OCI-LY7 (cell line): ENCODE results near the gene MRPL20. TPM values are rescaled to one million over a fixed set of nuclear protein-coding genes. Genes with fewer than 3 reads are reported as not detected.
"Not testable (repeated sequence)": the region's sequence is repeated elsewhere in the genome, so short reads cannot be mapped to it uniquely, and the experiment has no call there.

Experiments used
- BruUV-seq: library from RNA; stranded (reverse); fragments of 400-500 nt; replicated peaks from 2 replicates; lab custom pipeline; 2021; lab: Mats Ljungman, UMichigan
- CTCF ChIA-PET: fragments of 300-600 bp; sonication (Branson Sonifier 250); formaldehyde crosslinking; loops from one replicate; lab custom pipeline; 2022; ENCODE audit warnings: antibody characterized with exemption; ENCODE audit not compliant: unreplicated experiment; lab: Charles Lee
- POLR2A ChIA-PET: fragments of 300-600 bp; sonication (Branson Sonifier 250); formaldehyde crosslinking; loops from one replicate; lab custom pipeline; 2022; ENCODE audit warnings: antibody characterized with exemption; lab: Charles Lee
- DNase-seq: peaks from one replicate; pipeline ENCODE4 v3.0.0-alpha.2; 2015; ENCODE audit warnings: low spot score
- H2AFZ ChIP-seq: fragments of 200-600 bp; sonication (generic), shearing (Covaris generic); 2 replicates; pipeline ENCODE4 v1.6.1; 2014; ENCODE audit warnings: mild to moderate bottlenecking, antibody characterized with exemption, low read length, moderate library complexity
- H3K27ac ChIP-seq: fragments of 200-600 bp; sonication (generic); 2 replicates; pipeline ENCODE4 v1.5.1; 2014; ENCODE audit warnings: mixed run types, low read depth, mild to moderate bottlenecking, moderate library complexity, low read length, inconsistent platforms; ENCODE audit not compliant: poor library complexity, severe bottlenecking
- H3K36me3 ChIP-seq: fragments of 200-600 bp; sonication (generic); 2 replicates; pipeline ENCODE4 v1.6.1; 2014; ENCODE audit warnings: mild to moderate bottlenecking, antibody characterized with exemption, low read length, moderate library complexity, mixed read lengths; ENCODE audit not compliant: insufficient read depth
- H3K4me1 ChIP-seq: fragments of 200-600 bp; sonication (generic); 2 replicates; pipeline ENCODE4 v1.5.1; 2014; ENCODE audit warnings: mild to moderate bottlenecking, low read length; ENCODE audit not compliant: insufficient read depth, poor library complexity, severe bottlenecking
- H3K4me2 ChIP-seq: fragments of 200-600 bp; sonication (generic); 2 replicates; pipeline ENCODE4 v1.6.1; 2014; ENCODE audit warnings: mild to moderate bottlenecking, low read length
- H3K4me3 ChIP-seq: fragments of 200-600 bp; sonication (generic); 2 replicates; pipeline ENCODE4 v1.5.1; 2014; ENCODE audit warnings: mild to moderate bottlenecking, low read depth, low read length; ENCODE audit not compliant: poor library complexity, severe bottlenecking
- H3K79me2 ChIP-seq: fragments of 200-600 bp; sonication (generic); 2 replicates; pipeline ENCODE4 v1.6.1; 2016; ENCODE audit warnings: low read depth, mild to moderate bottlenecking, low read length, moderate library complexity, mixed read lengths; ENCODE audit not compliant: insufficient read depth
- H3K9me2 ChIP-seq: fragments of 200-600 bp; sonication (generic); 2 replicates; pipeline ENCODE4 v1.6.1; 2016; ENCODE audit warnings: mild to moderate bottlenecking, low read length, mixed read lengths; ENCODE audit not compliant: insufficient read depth
- H3K9me3 ChIP-seq: fragments of 200-600 bp; sonication (generic); 2 replicates; pipeline ENCODE4 v1.6.1; 2014; ENCODE audit warnings: mild to moderate bottlenecking, mixed run types, low read length, mixed read lengths
- H4K20me1 ChIP-seq: fragments of 200-600 bp; sonication (generic); 2 replicates; pipeline ENCODE4 v1.6.1; 2014; ENCODE audit warnings: mild to moderate bottlenecking, antibody characterized with exemption, low read length, moderate library complexity, mixed read lengths; ENCODE audit not compliant: insufficient read depth
- CTCF ChIP-seq: fragments of 200-600 bp; sonication (generic); conservative IDR thresholded peaks from 2 replicates; pipeline ENCODE4 v1.5.1; 2014; ENCODE audit warnings: mild to moderate bottlenecking, antibody characterized with exemption, low read length, moderate library complexity, mixed read lengths
- EZH2phosphoT487 ChIP-seq: fragments of 200-600 bp; sonication (generic); IDR thresholded peaks from 2 replicates; pipeline ENCODE4 v1.6.1; 2018; ENCODE audit warnings: low read depth, borderline replicate concordance, mild to moderate bottlenecking, mixed run types, antibody characterized with exemption, low read length, moderate library complexity, mixed read lengths
- intact Hi-C: fragments of 100-400 bp; cut with micrococcal nuclease; formaldehyde crosslinking; loops from one replicate; pipeline ENCODE4 v1.10.0; 2022; ENCODE audit not compliant: unreplicated experiment
- total RNA-seq, 2 experiments: library from RNA; depleted of rRNA in 1 of 2; stranded (reverse); fragments of >200 nt in 1 of 2; shearing (Covaris generic) in 1 of 2; gene quantifications; 2 replicates each; pipeline ENCODE4 v1.2.3, GENCODE V29; 2014 to 2022

The MRPL20 gene
- total RNA-seq, 2 experiments from 2014 or later = 143 to 165 TPM

GRCh38 chr1:1407636-1408318 lies 684 bp upstream of the MRPL20 start:
- intact Hi-C loops = loop anchor here (5.0 kb wide), 1 partner anchor 105 kb away; the partner anchor contains the start of gene ATAD3A
- BruUV-seq = no TSS peak
- H2AFZ ChIP-seq = no peak overlapping the region
- peaks cover 18% of the 10 kb centered on the region for H3K4me1 ChIP-seq
- ChIA-PET POLR2A (interaction anchor here (0.9 to 1.0 kb wide), 2 partner anchors 32 to 166 kb away, joined by 3 to 4 read pairs; no protein-coding TSS in a partner anchor), CTCF (interaction anchor here (0.5 kb wide), 1 partner anchor 9 kb away, joined by 3 read pairs; the partner anchor contains the start of gene CCNL2)
- peak overlapping the region; percentile 92 for H3K4me3 ChIP-seq
- H3K36me3 ChIP-seq = peaks cover 57% of the 10 kb centered on the region
- peak overlapping the region; percentile 73 for H3K27ac ChIP-seq
- no peaks in the 10 kb centered on the region for H3K9me2 ChIP-seq
- H3K4me2 ChIP-seq = peak overlapping the region; percentile 74
- TF ChIP-seq EZH2phosphoT487 (no peak), CTCF (no peak)
- H3K9me3 ChIP-seq = no peaks in the 10 kb centered on the region
- H4K20me1 ChIP-seq = peaks cover 6% of the 10 kb centered on the region
- H3K79me2 ChIP-seq = peaks cover 49% of the 10 kb centered on the region
- peak; percentile 49 for DNase-seq

DNA sequence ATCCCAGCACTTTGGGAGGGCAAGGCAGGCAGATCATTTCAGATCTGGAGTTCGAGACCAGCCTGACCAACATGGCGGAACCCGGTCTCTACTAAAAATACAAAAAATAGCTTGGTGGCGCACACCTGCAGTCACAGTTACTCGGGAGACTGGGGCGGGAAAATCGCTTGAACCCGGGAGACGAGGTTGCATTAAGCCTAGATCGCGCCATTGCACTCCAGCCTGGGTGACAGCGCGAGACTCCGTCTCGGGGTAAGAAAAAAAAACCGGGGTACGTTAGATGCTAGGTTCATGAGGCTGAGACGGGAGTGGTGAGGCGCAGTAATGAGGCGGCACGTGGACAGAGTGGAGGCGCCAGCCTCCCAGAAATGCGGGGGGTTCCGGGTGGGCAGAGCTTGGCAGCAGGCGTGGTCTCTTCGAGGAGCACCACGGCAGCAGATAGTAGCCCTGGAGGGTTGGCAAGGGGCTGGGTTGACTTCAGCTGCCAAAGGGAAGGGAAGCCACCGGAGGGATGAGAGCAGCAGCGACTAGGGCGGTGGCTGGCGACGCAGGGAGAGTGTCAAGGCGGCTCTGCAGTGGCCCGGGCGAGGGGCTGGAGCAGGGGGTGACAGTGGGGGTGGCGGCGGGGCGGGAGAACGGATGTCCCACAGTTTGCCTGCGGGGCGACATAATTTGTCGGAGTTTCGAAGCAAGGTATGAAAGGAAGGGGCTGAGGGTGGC lies 832 bp downstream of the MRPL20 start:
- peaks cover 26% of the 10 kb centered on the region for H3K4me1 ChIP-seq
- POLR2A ChIA-PET = interaction anchor here (0.5 to 1.3 kb wide), 3 partner anchors 12 to 64 kb away, joined by 3 read pairs; no protein-coding TSS in a partner anchor
- 0 out of 2 replicates have a peak overlapping the region, but pooled peaks have one; percentile 24 for H2AFZ ChIP-seq
- no peaks in the 10 kb centered on the region for H3K9me3 ChIP-seq
- no peaks in the 10 kb centered on the region for H3K9me2 ChIP-seq
- peak overlapping the region; percentile 73 for H3K27ac ChIP-seq
- peaks cover 72% of the 10 kb centered on the region for H3K36me3 ChIP-seq
- TF ChIP-seq EZH2phosphoT487 = no peak
- no peak for DNase-seq
- peak overlapping the region; percentile 84 for H3K4me2 ChIP-seq
- H3K79me2 ChIP-seq = peaks cover 57% of the 10 kb centered on the region
- CTCF ChIA-PET = no interaction called here
- peak overlapping the region; percentile 92 for H3K4me3 ChIP-seq
- intact Hi-C loops = loop anchor here (5.0 kb wide), 1 partner anchor 106 kb away; the partner anchor contains the start of gene ATAD3A
- BruUV-seq = no TSS peak
- H4K20me1 ChIP-seq = peaks cover 6% of the 10 kb centered on the region

GRCh38 chr1:1403653-1404052 lies 3.4 kb downstream of the MRPL20 start:
- TF ChIP-seq CTCF (no peak), EZH2phosphoT487 (no peak)
- H3K9me2 ChIP-seq = no peaks in the 10 kb centered on the region
- H3K9me3 ChIP-seq = no peaks in the 10 kb centered on the region
- no peak overlapping the region for H3K4me2 ChIP-seq
- H3K27ac ChIP-seq = no peak overlapping the region
- no peak overlapping the region for H3K4me3 ChIP-seq
- ChIA-PET CTCF (no interaction called here), POLR2A (no interaction called here)
- H3K4me1 ChIP-seq = peaks cover 34% of the 10 kb centered on the region
- H4K20me1 ChIP-seq = peaks cover 5% of the 10 kb centered on the region
- DNase-seq = no peak
- intact Hi-C loops = no loop called here
- no peak overlapping the region for H2AFZ ChIP-seq
- BruUV-seq = no TSS peak
- H3K79me2 ChIP-seq = peaks cover 68% of the 10 kb centered on the region
- H3K36me3 ChIP-seq = peaks cover 78% of the 10 kb centered on the region

DNA sequence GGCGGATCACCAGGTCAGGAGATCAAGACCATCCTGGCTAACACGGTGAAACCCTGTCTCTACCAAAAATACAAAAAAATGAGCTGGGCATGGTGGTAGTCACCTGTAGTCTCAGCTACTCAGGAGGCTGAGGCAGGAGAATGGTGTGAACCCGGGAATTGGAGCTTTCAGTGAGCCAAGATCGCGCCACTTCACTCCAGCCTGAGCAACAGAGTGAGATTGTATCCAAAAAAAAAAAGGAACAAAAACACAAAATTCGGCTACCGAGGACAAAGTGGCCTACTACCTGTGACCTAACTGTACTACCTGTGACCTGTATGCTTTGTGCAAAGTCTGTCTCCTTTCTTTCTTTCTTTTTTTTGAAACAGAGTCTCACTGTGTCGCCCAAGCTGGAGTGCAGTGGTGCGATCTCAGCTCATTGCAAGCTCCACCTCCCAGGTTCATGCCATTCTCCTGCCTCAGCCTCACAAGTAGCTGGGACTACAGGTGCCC lies 4.1 kb downstream of the MRPL20 start:
- CTCF ChIA-PET, DNase-seq, H3K9me2 ChIP-seq, H3K9me3 ChIP-seq, BruUV-seq, POLR2A ChIA-PET, H4K20me1 ChIP-seq, H3K4me2 ChIP-seq, H3K27ac ChIP-seq, intact Hi-C loops, H3K4me3 ChIP-seq, H2AFZ ChIP-seq: not testable (repeated sequence)
- H3K36me3 ChIP-seq = peaks cover 79% of the 10 kb centered on the region
- H3K4me1 ChIP-seq = peaks cover 31% of the 10 kb centered on the region
- H3K79me2 ChIP-seq = peaks cover 68% of the 10 kb centered on the region
